ENCODE results near the gene DAB2IP.

GRCh38 chr9:121739971-121740370 is 88.5 kb downstream of the DAB2IP start:
- TF ChIP-seq, protein P1, sequence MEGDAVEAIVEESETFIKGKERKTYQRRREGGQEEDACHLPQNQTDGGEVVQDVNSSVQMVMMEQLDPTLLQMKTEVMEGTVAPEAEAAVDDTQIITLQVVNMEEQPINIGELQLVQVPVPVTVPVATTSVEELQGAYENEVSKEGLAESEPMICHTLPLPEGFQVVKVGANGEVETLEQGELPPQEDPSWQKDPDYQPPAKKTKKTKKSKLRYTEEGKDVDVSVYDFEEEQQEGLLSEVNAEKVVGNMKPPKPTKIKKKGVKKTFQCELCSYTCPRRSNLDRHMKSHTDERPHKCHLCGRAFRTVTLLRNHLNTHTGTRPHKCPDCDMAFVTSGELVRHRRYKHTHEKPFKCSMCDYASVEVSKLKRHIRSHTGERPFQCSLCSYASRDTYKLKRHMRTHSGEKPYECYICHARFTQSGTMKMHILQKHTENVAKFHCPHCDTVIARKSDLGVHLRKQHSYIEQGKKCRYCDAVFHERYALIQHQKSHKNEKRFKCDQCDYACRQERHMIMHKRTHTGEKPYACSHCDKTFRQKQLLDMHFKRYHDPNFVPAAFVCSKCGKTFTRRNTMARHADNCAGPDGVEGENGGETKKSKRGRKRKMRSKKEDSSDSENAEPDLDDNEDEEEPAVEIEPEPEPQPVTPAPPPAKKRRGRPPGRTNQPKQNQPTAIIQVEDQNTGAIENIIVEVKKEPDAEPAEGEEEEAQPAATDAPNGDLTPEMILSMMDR (IDR thresholded peaks at IDR 0.05), result no peak
- no peak for TF ChIP-seq POLR2A (IDR thresholded peaks at IDR 0.05)
